ENCODE data around the gene FDX2. TPM values are rescaled to one million over a fixed set of nuclear protein-coding genes. Genes with fewer than 3 reads are reported as not detected.

Gene FDX2
- total and polyA plus RNA-seq, 2 of the 13 experiments (the other 11 are each of a cell fraction or from before 2014, with no cell fraction given), result 21.0 to 24.7 TPM

DNA sequence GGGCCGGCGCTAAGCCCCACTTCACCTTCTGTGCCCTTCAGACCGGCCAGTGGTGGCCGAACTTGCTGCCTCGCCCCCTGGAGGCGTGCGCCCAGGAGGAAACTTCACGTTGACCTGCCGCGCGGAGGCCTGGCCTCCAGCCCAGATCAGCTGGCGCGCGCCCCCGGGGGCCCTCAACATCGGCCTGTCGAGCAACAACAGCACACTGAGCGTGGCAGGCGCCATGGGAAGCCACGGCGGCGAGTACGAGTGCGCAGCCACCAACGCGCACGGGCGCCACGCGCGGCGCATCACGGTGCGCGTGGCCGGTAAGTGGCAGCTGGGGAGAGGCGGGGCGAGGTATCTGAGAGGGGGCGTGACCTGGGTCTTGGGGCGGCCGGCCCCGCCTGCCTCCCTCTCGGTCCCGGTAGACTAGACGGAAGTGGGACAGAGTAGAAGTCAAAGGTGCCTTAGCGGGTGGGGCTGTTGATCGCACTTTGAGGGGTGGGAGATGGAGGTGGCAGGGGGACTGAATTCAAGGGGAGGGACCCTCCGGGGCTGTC, 20.4 kb downstream of the FDX2 start:
- CTCF ChIA-PET (ENCODE audit: low intra/inter-chr PET ratio, low total read pairs), result no interaction called here
- FAIRE-seq, result no peak
- H3K9ac ChIP-seq (ENCODE audit: insufficient read depth, low read depth, low read length), result no peak overlapping the region
- 0 out of 2 replicates have a peak, but pooled peaks have one; percentile 22 for TF ChIP-seq ZNF605 (CRISPR knock-in tag; IDR thresholded peaks at IDR 0.05)
- TF ChIP-seq GATAD2A (CRISPR knock-in tag; IDR thresholded peaks at IDR 0.05), result 0 out of 2 replicates have a peak, but pooled peaks have one; percentile 12
- peak; percentile 57 for TF ChIP-seq HOXA3 (CRISPR knock-in tag; IDR thresholded peaks at IDR 0.05)
- TF ChIP-seq, protein P1, sequence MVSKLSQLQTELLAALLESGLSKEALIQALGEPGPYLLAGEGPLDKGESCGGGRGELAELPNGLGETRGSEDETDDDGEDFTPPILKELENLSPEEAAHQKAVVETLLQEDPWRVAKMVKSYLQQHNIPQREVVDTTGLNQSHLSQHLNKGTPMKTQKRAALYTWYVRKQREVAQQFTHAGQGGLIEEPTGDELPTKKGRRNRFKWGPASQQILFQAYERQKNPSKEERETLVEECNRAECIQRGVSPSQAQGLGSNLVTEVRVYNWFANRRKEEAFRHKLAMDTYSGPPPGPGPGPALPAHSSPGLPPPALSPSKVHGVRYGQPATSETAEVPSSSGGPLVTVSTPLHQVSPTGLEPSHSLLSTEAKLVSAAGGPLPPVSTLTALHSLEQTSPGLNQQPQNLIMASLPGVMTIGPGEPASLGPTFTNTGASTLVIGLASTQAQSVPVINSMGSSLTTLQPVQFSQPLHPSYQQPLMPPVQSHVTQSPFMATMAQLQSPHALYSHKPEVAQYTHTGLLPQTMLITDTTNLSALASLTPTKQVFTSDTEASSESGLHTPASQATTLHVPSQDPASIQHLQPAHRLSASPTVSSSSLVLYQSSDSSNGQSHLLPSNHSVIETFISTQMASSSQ (IDR thresholded peaks at IDR 0.05; ENCODE audit: low read depth), result no peak
- TF ChIP-seq, protein P1 (CRISPR knock-in tag; IDR thresholded peaks at IDR 0.05; ENCODE audit: borderline replicate concordance), result no peak
- TF ChIP-seq CCDC6 (CRISPR knock-in tag; IDR thresholded peaks at IDR 0.05), result no peak
- no peak for TF ChIP-seq ZNF629 (CRISPR knock-in tag; conservative IDR thresholded peaks at IDR 0.05)
- TF ChIP-seq, protein P2, sequence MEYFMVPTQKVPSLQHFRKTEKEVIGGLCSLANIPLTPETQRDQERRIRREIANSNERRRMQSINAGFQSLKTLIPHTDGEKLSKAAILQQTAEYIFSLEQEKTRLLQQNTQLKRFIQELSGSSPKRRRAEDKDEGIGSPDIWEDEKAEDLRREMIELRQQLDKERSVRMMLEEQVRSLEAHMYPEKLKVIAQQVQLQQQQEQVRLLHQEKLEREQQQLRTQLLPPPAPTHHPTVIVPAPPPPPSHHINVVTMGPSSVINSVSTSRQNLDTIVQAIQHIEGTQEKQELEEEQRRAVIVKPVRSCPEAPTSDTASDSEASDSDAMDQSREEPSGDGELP (IDR thresholded peaks at IDR 0.05; ENCODE audit: borderline replicate concordance, low read depth), result peak; percentile 92
- TF ChIP-seq ERF (CRISPR knock-in tag; IDR thresholded peaks at IDR 0.05), result no peak
- no peak for TF ChIP-seq IRF2 (CRISPR knock-in tag; IDR thresholded peaks at IDR 0.05)
- TF ChIP-seq, protein P3, sequence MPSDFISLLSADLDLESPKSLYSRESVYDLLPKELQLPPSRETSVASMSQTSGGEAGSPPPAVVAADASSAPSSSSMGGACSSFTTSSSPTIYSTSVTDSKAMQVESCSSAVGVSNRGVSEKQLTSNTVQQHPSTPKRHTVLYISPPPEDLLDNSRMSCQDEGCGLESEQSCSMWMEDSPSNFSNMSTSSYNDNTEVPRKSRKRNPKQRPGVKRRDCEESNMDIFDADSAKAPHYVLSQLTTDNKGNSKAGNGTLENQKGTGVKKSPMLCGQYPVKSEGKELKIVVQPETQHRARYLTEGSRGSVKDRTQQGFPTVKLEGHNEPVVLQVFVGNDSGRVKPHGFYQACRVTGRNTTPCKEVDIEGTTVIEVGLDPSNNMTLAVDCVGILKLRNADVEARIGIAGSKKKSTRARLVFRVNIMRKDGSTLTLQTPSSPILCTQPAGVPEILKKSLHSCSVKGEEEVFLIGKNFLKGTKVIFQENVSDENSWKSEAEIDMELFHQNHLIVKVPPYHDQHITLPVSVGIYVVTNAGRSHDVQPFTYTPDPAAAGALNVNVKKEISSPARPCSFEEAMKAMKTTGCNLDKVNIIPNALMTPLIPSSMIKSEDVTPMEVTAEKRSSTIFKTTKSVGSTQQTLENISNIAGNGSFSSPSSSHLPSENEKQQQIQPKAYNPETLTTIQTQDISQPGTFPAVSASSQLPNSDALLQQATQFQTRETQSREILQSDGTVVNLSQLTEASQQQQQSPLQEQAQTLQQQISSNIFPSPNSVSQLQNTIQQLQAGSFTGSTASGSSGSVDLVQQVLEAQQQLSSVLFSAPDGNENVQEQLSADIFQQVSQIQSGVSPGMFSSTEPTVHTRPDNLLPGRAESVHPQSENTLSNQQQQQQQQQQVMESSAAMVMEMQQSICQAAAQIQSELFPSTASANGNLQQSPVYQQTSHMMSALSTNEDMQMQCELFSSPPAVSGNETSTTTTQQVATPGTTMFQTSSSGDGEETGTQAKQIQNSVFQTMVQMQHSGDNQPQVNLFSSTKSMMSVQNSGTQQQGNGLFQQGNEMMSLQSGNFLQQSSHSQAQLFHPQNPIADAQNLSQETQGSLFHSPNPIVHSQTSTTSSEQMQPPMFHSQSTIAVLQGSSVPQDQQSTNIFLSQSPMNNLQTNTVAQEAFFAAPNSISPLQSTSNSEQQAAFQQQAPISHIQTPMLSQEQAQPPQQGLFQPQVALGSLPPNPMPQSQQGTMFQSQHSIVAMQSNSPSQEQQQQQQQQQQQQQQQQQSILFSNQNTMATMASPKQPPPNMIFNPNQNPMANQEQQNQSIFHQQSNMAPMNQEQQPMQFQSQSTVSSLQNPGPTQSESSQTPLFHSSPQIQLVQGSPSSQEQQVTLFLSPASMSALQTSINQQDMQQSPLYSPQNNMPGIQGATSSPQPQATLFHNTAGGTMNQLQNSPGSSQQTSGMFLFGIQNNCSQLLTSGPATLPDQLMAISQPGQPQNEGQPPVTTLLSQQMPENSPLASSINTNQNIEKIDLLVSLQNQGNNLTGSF (CRISPR knock-in tag; IDR thresholded peaks at IDR 0.05), result no peak
- TF ChIP-seq ZNF777 (CRISPR knock-in tag; IDR thresholded peaks at IDR 0.05), result peak; percentile 76
- no peak for TF ChIP-seq FOXM1 (CRISPR knock-in tag; IDR thresholded peaks at IDR 0.05)

More for the DNA sequence above, 20.4 kb downstream of the FDX2 start:
- 55% methylated on average over 28 of the region's 48 CpGs for WGBS (ENCODE audit: low lambda C conversion rate)
- no peaks in the 10 kb centered on the region for H3K9me3 ChIP-seq (ENCODE audit: low read length)
- POLR2A ChIA-PET, result no interaction called here
- peak overlapping the region; percentile 74 for H3K4me2 ChIP-seq (ENCODE audit: low read depth, low read length)
- peaks cover 49% of the 10 kb centered on the region for H3K4me1 ChIP-seq (ENCODE audit: insufficient read depth, low read length)
- peaks cover 0 to 18% of the 10 kb centered on the region in 2 experiments; a peak in 3 of 5 replicates for H3K27me3 ChIP-seq (ENCODE audit: control insufficient read depth in 1 of 2, insufficient read depth in 2 of 2, low read length in 2 of 2)
- DNase-seq (ENCODE audit: low spot score) (no peak), ATAC-seq (peak; percentile 7; the same call in 2 of the 3 replicates)
- H4K20me1 ChIP-seq (ENCODE audit: insufficient read depth, low read length), result no peaks in the 10 kb centered on the region
- in situ Hi-C loops (cut with HindIII; ENCODE audit: extremely low pct_ligation_motif_present, low pct_unique_long_range_greater_than_20kb) (no loop called here), intact Hi-C loops (cut with micrococcal nuclease; ENCODE audit: unreplicated experiment) (no loop called here)
- no TSS peak for BruUV-seq (replicated peaks)
- no peaks in the 10 kb centered on the region for H3K36me3 ChIP-seq (replicated peaks in 1 of 2; ENCODE audit: control insufficient read depth in 1 of 2, insufficient read depth in 2 of 2, low read length in 2 of 2)
- peak overlapping the region in 2 of 3 experiments; percentile 49 to 61; a peak in 5 of 6 replicates for H3K4me3 ChIP-seq (replicated peaks in 1 of 3; ENCODE audit: insufficient read depth in 1 of 3, low read depth in 2 of 3, low read length in 3 of 3)
- no peak overlapping the region for H3K27ac ChIP-seq (ENCODE audit: extremely low read length, insufficient read depth, low read length)
- H2AFZ ChIP-seq (ENCODE audit: low read length), result no peak overlapping the region
- H3K79me2 ChIP-seq (ENCODE audit: insufficient read depth, low read length), result no peaks in the 10 kb centered on the region
